ENCODE measurements around the gene PKNOX2. TPM values are rescaled to one million over a fixed set of nuclear protein-coding genes. Genes with fewer than 3 reads are reported as not detected.

PKNOX2 gene
- total and polyA plus RNA-seq, 9 of the 15 experiments (the other 6 are each of a cell fraction or from before 2014, with no cell fraction given), result not detected

DNA sequence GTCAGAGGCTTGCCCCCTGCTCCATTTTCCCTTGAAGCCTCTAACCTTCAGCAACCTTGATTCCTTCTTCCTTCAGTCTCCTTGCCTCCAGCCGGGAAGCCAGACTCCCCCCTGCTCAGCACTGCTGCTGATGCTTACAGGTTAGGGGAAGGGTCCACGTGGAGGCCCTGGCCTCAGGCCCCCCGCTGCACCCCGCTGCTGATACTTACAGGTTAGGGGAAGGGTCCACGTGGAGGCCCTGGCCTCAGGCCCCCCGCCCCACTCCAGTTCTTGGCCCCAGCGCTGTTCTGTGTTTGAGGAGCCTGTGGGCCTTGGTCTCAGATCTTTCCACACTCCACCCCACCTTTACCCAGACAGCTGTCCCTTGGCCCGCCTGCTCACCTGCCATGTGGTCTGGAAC is 25.6 kb upstream of the PKNOX2 start:
- 1% methylated on average over 8 of the region's 8 CpGs for WGBS (ENCODE audit: insufficient coverage, low coverage, missing lambda C conversion rate)
- peaks cover 0 to 7% of the 10 kb centered on the region in 2 experiments; a peak in 2 of 5 replicates for H3K4me1 ChIP-seq (replicated peaks in 1 of 2; ENCODE audit: control insufficient read depth in 2 of 2, insufficient read depth in 2 of 2, low read length in 2 of 2)
- no peaks in the 10 kb centered on the region for H3K79me2 ChIP-seq (ENCODE audit: control insufficient read depth, insufficient read depth, low read length)
- TF ChIP-seq ZNF780A (CRISPR knock-in tag; IDR thresholded peaks at IDR 0.05), result no peak
- TF ChIP-seq GATAD2A (IDR thresholded peaks at IDR 0.05), result no peak
- no peak for TF ChIP-seq ZNF766 (CRISPR knock-in tag; conservative IDR thresholded peaks at IDR 0.05)
- no peak for TF ChIP-seq ZNF76 (CRISPR knock-in tag; IDR thresholded peaks at IDR 0.05; ENCODE audit: borderline replicate concordance)
- TF ChIP-seq CBX2 (IDR thresholded peaks at IDR 0.05; ENCODE audit: insufficient read depth, low read length, poor library complexity, severe bottlenecking), result no peak
- no peak for TF ChIP-seq PHB (CRISPR knock-in tag; IDR thresholded peaks at IDR 0.05)
- no peak for TF ChIP-seq KHSRP (IDR thresholded peaks at IDR 0.05)
- TF ChIP-seq USF1 (CRISPR knock-in tag; IDR thresholded peaks at IDR 0.05), result no peak
- no peak for TF ChIP-seq SP2 (IDR thresholded peaks at IDR 0.05; ENCODE audit: extremely low read depth, low read depth, low read length, poor library complexity, severe bottlenecking)
- TF ChIP-seq ZKSCAN8 (CRISPR knock-in tag; IDR thresholded peaks at IDR 0.05), result no peak
- TF ChIP-seq NCOA1 (IDR thresholded peaks at IDR 0.05; ENCODE audit: low read depth), result no peak
- TF ChIP-seq FOXO4 (CRISPR knock-in tag; IDR thresholded peaks at IDR 0.05), result no peak
- no peak for TF ChIP-seq MAFG (tag; conservative IDR thresholded peaks at IDR 0.05)
- TF ChIP-seq, protein P1, sequence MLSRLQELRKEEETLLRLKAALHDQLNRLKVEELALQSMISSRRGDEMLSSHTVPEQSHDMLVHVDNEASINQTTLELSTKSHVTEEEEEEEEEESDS (CRISPR knock-in tag; IDR thresholded peaks at IDR 0.05), result no peak
- intact Hi-C loops (cut with micrococcal nuclease) (no loop called here), in situ Hi-C loops (cut with MboI) (no loop called here)
- H4K20me1 ChIP-seq (replicated peaks; ENCODE audit: control insufficient read depth, insufficient read depth, low read length), result no peaks in the 10 kb centered on the region
- no peak overlapping the region for H3K9ac ChIP-seq (ENCODE audit: insufficient read depth in 1 of 2, low read depth in 2 of 2, low read length in 2 of 2)
- no peaks in the 10 kb centered on the region for H3K36me3 ChIP-seq (ENCODE audit: control insufficient read depth, insufficient read depth, low read length)
- DNase-seq (ENCODE audit: extremely low read depth in 1 of 4, low spot score in 3 of 4), result no peak
- ChIA-PET POLR2A (no interaction called here), CTCF (ENCODE audit: low intra/inter-chr PET ratio) (no interaction called here)
- BruUV-seq (replicated peaks), result no TSS peak
- H2AFZ ChIP-seq (ENCODE audit: low read depth, low read length), result no peak overlapping the region
- H3K9me1 ChIP-seq (ENCODE audit: control insufficient read depth, insufficient read depth, low read length), result no peaks in the 10 kb centered on the region
- H3K27ac ChIP-seq (ENCODE audit: extremely low read depth, low read depth, low read length), result no peak overlapping the region
- no peak for ATAC-seq
- no peaks in the 10 kb centered on the region for H3K9me3 ChIP-seq (replicated peaks; ENCODE audit: control insufficient read depth, insufficient read depth, low read depth, low read length)
- no peak overlapping the region for H3K4me2 ChIP-seq (ENCODE audit: insufficient read depth, low read length)
- no peak for FAIRE-seq
- H3K27me3 ChIP-seq (ENCODE audit: control insufficient read depth in 2 of 2, insufficient read depth in 2 of 2, low read length in 2 of 2), result peaks cover 39 to 51% of the 10 kb centered on the region in 2 experiments; a peak in 4 of 5 replicates
- no peak overlapping the region for H3K4me3 ChIP-seq
